ENCODE data around the gene FAM111A. TPM values are rescaled to one million over a fixed set of nuclear protein-coding genes. Genes with fewer than 3 reads are reported as not detected.
"Not testable (repeated sequence)": the region's sequence is repeated elsewhere in the genome, so short reads cannot be mapped to it uniquely, and the experiment has no call there.

Gene FAM111A
- total and polyA plus RNA-seq, 3 donors from 2014 or later = 12.3 to 43.4 (median 41.5) TPM

DNA sequence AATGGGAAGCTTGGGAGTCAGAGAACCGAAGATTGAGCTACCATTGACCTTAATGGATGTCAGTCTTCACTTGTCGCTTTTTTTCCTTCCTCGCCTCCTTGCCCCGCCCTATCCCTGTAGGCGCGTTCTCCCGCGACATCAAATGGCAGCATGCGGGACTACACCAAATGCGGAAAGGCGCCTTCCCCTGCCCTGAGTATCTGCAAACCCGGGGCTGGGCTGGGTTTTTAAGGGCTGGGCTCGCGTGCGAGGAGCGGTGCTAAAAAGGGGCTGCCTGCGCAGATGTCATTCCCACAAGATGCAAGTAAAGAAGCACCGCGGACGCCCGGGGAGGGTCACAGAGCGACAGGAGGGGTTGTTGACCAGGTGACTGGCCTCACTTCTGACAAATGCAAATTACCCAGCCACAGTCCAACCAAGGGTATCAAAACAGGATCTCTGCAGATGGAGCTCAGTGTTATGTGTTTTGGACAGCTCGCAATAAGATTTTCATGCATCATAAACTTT, 40.3 kb upstream of the FAM111A start:
- Histone ChIP-seq H3K9me3 (no peaks in the 10 kb centered on the region), H3K4me3 (peak overlapping the region in 1 of 2 donors; percentile 48), H3K27me3 (no peaks in the 10 kb centered on the region), H3K36me3 (ENCODE audit: low read depth, missing control alignments) (no peaks in the 10 kb centered on the region), H3K27ac (no peak overlapping the region), H3K4me1 (peaks cover 3% of the 10 kb centered on the region)
- TF ChIP-seq, protein P1, sequence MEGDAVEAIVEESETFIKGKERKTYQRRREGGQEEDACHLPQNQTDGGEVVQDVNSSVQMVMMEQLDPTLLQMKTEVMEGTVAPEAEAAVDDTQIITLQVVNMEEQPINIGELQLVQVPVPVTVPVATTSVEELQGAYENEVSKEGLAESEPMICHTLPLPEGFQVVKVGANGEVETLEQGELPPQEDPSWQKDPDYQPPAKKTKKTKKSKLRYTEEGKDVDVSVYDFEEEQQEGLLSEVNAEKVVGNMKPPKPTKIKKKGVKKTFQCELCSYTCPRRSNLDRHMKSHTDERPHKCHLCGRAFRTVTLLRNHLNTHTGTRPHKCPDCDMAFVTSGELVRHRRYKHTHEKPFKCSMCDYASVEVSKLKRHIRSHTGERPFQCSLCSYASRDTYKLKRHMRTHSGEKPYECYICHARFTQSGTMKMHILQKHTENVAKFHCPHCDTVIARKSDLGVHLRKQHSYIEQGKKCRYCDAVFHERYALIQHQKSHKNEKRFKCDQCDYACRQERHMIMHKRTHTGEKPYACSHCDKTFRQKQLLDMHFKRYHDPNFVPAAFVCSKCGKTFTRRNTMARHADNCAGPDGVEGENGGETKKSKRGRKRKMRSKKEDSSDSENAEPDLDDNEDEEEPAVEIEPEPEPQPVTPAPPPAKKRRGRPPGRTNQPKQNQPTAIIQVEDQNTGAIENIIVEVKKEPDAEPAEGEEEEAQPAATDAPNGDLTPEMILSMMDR (IDR thresholded peaks at IDR 0.05) = peak in 1 of 3 experiments; percentile 17
- TF ChIP-seq POLR2A (IDR thresholded peaks at IDR 0.05) = no peak
- intact Hi-C loops (cut with DNase I; ENCODE audit: low total_unique reads) = no loop called here
- 11 to 14% methylated on average over 23 of the region's 23 CpGs for WGBS, 2 donors
- DNase-seq = peak; percentile 75

GRCh38 chr11:59106363-59107336, 36.0 kb upstream of the FAM111A start, which contains the start of gene FAM111B:
Gene FAM111B, plus strand, starts transcription at chr11:59107237. Its CDS starts 2,389 bp downstream, at chr11:59109626.
- intact Hi-C loops (cut with DNase I; ENCODE audit: low total_unique reads) = no loop called here
- H3K9me3 ChIP-seq = no peaks in the 10 kb centered on the region
- WGBS, 2 donors = 0 to 1% methylated on average over 9 to 64 of the region's 64 CpGs
- no peak within 1 kb of the TSS for H3K27ac ChIP-seq
- no peaks in the 10 kb centered on the region for H3K36me3 ChIP-seq (ENCODE audit: low read depth, missing control alignments)
- peak; percentile 91 for DNase-seq
- peaks cover 2% of the 10 kb centered on the region for H3K4me1 ChIP-seq
- H3K4me3 ChIP-seq = peak within 1 kb of the TSS; percentile 45 to 58
- no peak for TF ChIP-seq POLR2A (IDR thresholded peaks at IDR 0.05)
- TF ChIP-seq, protein P1 (IDR thresholded peaks at IDR 0.05) = no peak
- H3K27me3 ChIP-seq = no peaks in the 10 kb centered on the region

DNA sequence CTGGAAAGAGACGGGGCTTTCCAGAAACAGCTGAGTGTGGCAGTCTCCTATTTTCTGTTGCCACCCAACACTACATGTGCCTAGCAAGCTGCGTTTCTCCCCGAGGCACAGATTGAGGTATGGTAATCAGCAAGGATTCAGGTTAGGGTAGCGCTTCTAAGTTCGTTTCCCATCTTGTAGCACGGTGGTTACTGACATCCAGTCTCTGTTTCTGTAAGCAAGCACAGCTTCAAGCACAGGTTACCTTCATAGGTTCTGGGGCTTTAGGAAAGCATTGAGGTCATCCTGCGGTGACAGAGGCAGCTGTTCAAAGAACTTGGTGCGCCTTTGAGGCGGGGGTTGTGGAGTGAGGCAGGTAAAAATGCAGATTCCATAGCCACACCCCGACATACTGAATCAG, 34.9 kb upstream of the FAM111A start:
- H3K4me1 ChIP-seq; H3K9me3 ChIP-seq; H3K36me3 ChIP-seq (ENCODE audit: low read depth, missing control alignments); H3K4me3 ChIP-seq; H3K27me3 ChIP-seq; H3K27ac ChIP-seq; intact Hi-C loops (cut with DNase I; ENCODE audit: low total_unique reads); DNase-seq: not testable (repeated sequence)
- 17 to 25% methylated on average over 10 of the region's 10 CpGs for WGBS, 2 donors

GRCh38 chr11:59112494-59112893, 30.2 kb upstream of the FAM111A start:
- Histone ChIP-seq H3K27ac (no peak overlapping the region), H3K9me3 (no peaks in the 10 kb centered on the region), H3K4me1 (no peaks in the 10 kb centered on the region), H3K4me3 (no peak overlapping the region), H3K27me3 (no peaks in the 10 kb centered on the region), H3K36me3 (ENCODE audit: low read depth, missing control alignments) (no peaks in the 10 kb centered on the region)
- DNase-seq = no peak
- intact Hi-C loops (cut with DNase I; ENCODE audit: low total_unique reads) = no loop called here
- TF ChIP-seq, protein P1 (IDR thresholded peaks at IDR 0.05) = no peak
- no peak for TF ChIP-seq POLR2A (IDR thresholded peaks at IDR 0.05)
- 92 to 94% methylated on average over 2 of the region's 2 CpGs for WGBS, 2 donors

- no peaks in the 10 kb centered on the region for H3K36me3 ChIP-seq (ENCODE audit: low read depth, missing control alignments)
- H3K9me3 ChIP-seq = no peaks in the 10 kb centered on the region
- no peak overlapping the region for H3K27ac ChIP-seq
- no peak overlapping the region for H3K4me3 ChIP-seq
- intact Hi-C loops (cut with DNase I; ENCODE audit: low total_unique reads) = no loop called here
- no peaks in the 10 kb centered on the region for H3K27me3 ChIP-seq
- TF ChIP-seq, protein P1 (IDR thresholded peaks at IDR 0.05) = no peak
- no peak for TF ChIP-seq POLR2A (IDR thresholded peaks at IDR 0.05)
- DNase-seq = no peak
- 93% methylated on average over 3 of the region's 3 CpGs for WGBS, 2 donors
- no peaks in the 10 kb centered on the region for H3K4me1 ChIP-seq
Observed at GRCh38 chr11:59114344-59114743, 28.3 kb upstream of the FAM111A start.
